NCI-H1092 treated with DMSO at 0.1 percent for 48 hours (cell line): ENCODE data around the gene PDE6H.

ENCODE experiments used
- DNase-seq: peaks from one replicate; lab custom pipeline; 2025; lab: John Stamatoyannopoulos, UW

PDE6H gene

DNA sequence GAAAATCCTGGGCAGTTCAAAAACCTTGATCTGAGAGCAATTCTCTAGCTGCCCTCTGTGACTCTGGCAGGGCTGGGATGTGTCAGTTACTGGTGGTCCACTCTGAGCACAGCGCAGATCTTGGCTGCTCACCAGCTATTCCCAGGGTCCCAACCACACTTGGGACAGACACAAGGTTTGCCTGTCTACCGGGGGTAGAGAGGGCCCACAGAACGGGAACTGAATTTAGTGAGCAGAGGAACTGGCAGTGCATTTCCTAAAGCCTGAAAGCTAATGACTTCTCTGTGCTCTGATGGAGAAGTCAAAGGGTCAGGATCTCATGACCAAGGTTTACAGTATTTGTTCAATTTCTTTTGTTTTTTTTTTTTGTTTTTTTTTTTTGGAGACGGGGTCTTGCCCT, 2.6 kb downstream of the PDE6H start:
- DNase-seq = no peak

DNA sequence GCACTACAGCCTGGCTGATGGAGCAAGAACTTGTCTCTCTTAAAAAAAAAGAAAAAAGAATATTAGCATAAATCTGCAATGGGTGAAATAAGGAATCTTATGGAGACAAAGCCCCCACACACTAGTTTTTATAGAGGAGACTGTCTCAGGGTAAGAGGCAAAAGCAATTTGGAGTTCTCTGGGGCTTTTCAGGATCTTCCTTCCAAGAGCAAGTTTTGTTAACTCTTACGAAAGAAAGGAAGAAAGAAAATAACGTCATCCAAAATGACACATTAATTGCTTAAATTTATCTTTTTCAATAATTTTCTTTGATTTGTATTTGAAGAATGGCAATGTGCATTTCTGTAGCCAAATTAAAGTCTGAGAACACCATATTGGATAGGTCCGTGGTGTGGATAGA, 3.8 kb downstream of the PDE6H start:
- DNase-seq = no peak

DNA sequence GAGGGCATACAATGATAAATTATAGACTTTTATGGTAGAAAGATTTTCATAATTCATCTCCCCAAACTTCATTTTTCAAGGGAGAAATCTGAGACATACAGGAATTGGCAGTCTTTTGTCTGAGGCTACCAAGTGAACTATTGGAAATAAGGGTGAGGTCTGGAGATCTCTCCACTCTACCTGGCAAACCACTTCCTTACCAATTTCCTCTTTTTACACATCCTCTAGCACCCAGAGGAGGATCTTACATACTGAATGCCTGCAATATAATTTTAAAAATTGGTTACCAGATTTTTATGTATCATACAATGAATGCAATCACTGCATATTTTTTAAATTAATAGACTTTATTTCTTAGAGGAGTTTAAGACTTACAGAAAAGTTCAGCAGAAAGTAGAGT, 6.6 kb downstream of the PDE6H start:
- no peak for DNase-seq

DNA sequence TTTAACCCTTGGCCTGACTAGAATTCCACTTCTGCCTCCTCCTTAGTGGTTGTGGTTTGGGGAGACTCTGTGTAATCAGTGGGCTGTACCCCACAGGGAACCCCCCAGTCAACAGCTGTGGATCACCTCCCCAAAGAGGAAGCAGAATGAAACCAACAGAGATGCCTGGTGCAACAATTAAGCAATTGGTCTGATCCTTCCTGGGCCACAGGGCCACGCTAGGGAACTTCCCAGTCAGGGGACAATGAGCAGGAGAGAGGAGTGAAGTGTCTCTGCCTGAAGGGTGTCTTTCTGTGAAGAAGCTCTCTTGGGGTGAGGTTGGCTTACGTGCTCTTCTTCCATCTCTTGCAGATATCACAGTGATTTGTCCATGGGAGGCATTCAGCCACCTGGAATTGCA, 8.2 kb downstream of the PDE6H start:
- no peak for DNase-seq

DNA sequence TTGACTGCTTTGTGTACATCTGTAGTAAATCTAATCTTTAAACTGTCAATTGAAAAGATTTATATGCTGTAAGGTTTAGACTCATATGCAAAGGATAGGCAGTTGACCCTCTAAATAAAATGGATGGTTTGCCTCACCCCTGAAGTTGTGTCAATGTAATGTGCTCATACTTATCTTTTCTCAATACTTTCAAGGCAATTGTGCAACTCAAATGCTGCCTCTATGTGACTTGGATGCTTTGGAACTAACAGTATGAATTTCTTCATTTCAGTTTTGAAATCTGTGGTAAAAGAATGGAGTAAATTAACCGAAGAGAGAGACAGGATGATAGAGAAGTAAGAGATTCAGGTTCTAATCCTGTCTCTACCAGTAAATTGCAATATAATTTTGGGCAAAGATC, 9.7 kb downstream of the PDE6H start:
- no peak for DNase-seq

DNA sequence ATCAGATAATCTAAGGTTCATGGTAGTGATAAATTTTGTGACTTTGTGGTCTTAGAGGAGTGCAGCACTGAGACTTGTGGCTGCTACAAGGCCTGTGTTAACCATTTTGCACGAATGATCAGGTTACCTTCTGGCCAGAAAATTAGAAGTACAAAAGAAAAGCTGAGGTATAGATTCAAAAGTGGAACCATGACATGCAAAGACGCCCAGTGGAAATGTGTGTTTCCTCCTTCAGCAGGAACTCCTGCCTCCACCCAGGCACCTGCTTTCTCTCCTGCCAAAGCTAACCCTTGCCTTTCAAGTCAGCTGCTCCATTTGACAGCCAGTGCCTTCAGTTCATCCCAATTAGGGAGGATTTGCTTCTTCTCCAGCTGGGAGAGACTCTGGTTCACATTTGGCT, 10.1 kb downstream of the PDE6H start:
- no peak for DNase-seq

DNA sequence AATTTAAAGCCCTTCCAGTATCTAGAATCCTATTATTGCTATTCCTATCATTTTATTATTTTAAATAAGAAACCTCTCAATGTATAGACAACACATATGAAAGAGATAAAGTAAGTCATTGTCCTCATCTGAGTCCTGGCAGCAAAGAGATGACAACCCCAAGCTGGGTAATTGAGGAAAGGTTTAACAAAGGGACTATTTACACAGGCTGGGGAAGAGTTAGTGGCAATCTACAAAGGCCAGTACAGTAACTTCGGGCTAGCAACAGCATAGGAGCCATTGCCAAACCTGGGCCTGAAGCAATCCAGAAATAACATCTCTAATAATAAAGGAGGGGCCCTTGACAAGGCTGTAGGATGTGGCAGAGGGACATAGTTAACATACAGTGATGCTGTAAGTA, 11.2 kb downstream of the PDE6H start:
- DNase-seq = no peak

DNA sequence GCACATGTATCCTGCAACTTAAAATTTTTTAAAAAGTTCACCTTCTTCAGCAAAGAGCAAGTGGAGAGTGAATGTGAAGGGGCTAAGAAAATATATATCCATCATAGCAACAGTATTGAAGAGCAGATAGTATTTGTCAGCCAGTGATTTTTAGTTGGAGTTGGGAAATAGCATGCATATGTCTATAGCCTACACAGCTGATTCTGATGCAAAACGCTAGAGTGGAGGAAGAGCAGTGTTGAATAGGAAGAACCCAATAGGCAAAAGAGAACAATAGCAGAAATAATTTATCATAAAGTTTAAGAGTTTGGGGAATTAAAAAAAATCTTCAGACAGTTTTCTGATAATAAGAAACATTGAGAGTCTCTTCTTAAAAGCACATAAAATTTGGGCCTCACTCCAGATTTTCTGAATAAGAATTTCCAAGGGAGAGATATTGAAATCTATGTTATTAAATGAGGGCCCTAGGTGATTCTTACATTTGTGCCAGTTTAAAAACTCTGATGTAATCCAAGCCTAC, 12.0 kb downstream of the PDE6H start:
- DNase-seq = no peak

DNA sequence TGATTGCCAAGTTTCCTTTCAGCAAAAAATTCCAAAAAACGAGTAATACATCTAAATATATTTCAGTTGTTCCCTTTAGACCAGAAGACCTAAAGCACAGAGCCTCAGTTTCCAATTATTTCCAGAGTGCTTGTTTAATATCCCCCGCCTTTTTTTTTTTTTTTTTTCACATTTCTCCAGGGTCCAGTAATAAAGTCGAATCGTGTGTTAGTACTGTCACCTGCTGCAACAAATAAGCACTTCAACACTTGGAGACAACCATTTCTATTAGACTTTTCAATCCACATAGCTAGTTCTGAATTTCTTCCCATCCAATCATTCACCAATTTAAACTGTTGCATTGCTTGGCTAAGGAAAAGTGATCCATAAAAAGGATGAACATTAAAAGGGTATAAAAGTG, 13.6 kb downstream of the PDE6H start:
- DNase-seq = no peak

DNA sequence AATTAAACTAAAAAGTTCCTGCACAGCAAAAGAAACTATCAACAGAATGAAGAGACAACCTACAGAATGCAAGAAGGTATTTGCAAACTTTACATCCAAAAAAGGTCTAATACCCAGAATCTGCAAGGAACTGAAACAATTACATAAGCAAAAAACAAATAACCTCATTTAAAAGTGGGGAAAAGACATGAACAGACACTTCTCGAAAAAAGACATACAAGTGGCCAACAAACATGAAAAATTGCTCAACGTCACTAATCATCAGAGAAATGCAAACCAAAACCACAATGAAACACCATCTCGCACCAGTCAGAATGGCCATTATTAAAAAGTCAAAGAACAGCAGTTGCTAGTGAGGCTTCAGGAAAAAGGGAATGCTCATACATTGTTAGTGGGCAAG, 15.2 kb downstream of the PDE6H start:
- DNase-seq = no peak

DNA sequence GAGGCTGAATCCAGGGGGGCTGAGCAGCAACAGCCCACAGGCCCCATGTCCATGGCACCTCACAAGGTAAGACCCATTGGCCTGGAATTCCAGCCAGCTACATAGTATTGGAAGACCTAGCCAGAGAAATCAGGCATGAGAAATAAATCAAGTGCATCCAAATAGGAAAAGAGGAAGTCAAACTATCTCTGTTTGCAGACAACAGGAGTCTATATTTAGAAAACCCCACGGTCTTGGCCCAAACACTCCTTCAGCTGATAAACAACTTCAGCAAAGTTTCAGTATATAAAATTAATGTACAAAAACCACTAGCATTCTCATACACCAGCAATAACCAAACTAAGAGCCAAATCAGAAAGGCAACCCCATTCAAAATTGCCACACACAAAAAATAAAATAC, 16.9 kb downstream of the PDE6H start:
- no peak for DNase-seq

DNA sequence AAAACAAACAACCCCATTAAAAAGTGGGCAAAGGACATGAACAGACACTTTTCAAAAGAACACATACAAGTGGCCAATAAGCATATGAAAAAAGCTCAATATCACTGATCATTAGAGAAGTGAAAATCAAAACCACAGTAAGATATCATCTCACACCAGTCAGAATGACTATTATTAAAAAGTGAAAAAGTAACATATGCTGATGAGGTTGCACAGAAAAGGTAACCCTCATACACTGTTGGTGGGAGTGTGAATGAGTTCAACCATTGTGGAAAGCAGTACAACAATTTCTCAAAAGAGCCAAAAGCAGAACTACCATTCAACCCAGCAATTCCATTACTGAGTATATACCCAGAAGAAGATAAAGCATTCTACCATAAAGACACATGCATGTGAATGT, 18.2 kb downstream of the PDE6H start:
- DNase-seq = no peak

DNA sequence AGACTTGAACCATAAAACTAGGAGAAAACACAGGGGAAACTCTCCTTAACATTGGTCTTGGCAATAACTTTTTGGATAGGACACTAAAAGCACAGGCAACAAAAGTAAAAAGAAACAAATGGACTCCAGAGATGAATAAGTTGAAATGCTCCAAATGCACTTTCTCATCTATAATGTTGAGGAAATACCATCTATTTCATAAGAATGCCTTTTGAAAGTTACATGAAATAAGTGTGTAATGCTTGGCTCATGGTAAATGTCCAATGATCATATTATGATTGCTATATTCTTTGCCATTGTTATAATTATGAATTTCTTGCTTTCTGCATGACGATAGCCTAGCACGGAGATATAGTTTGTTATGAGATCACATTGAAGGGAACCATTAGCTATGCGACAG, 19.8 kb downstream of the PDE6H start:
- no peak for DNase-seq

DNA sequence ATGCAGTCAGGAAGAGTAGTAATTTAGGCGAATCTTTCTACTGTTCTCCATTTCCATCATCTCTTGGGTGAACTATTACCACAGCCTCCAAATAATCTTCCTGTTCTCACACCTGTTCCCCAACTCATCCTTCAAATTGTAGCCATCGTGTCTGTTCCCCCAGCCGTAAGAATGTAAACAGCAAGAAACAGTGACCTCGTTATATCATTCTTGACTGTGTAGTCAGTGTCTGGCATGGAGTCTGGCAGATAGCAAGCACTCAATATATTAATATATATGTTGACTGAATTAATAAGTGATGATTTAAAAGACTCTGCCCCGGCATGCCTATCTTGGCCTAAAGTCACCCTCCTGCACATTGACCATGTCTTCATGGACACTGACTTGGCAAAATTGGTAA, 20.3 kb downstream of the PDE6H start:
- DNase-seq = no peak

DNA sequence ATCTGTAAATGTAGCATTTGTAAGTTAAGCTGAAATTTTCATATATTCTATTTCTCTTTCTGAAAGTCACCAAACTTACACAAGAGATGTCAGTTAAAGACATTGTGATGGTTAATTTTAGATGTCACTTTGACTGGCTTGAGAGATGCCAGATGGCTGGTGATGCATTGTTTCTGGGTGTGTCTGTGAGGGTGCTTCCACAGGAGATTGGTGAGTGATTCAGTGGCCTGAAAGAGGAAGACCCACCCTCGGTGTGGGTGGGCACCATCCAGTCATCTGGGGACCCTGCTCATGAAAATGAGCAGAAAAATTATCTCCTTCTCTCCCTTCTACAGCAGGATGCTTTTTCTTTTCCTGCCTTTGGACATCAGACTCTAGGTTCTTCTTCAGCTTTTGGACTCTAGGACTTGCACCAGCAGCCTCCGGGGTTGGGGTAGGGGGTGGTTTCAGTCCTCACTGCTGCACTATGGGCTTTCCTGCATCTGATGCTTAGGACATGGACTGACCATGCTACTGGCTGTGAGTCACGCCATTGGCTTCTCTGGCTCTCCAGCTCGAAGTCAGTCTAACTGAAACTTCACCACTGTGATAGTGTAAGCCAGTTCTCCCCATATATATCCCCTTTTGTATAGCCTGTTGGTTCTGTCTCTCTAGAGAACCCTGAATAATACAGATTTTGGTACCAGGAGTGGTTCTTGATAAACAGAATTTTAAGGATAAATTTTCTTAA, 20.9 kb downstream of the PDE6H start:
- DNase-seq = no peak

DNA sequence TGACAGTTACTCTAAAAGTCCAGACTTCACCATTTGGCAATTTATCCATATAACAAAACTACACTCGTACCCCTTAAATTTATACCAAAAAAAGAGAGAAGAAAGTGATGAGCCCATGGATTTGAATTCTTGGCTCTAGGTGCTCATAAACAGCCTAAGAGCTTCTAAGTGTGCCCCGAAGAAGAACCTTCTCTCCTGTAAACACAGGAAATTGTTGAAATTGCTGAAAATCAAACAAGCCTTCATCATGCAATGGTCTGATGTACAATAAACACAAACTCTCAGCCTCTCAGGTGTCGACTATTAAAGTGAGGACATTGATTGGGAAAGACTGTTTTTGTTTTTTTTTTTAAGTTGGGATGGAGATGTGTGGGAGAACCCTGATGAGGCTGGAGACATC, 21.8 kb downstream of the PDE6H start:
- DNase-seq = no peak

DNA sequence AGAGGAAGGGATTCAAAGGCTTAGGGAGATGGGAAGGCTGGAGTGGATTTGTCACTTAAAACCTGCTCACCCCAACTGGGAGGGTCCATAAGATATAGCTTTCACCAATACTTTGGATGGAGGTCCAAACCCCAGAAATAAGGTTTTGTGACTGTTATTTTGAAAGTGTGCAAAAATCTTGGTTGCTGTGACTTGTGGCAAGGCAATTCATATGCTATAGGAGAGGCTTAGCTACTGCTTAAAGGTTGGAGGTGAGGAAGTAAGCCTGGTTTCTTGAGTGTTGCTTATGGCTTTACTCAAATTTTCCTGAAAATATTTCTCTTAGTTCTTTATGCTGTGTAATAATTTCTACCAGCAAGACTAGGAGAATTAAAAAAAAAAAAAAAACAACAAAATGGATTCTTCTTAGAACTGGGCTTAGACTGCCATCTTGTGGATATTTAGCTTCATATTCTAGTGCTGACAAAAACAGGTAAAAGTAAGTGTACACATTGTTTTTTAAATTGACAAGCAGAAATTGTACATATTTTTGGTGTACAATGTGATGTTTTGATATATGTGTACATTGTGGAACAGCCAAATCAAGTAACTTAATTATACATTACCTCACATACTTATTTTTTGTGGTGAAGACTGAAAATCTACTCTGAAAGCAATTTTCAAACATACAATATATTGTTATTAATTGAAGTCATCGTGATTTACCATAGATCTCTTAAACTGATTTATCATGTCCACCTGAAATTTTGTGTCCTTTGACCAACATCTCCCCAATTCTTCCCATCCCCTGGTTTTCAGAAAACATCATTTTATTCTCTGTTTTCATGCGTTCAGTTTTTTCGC, 23.0 kb downstream of the PDE6H start:
- DNase-seq = peak; percentile 65

DNA sequence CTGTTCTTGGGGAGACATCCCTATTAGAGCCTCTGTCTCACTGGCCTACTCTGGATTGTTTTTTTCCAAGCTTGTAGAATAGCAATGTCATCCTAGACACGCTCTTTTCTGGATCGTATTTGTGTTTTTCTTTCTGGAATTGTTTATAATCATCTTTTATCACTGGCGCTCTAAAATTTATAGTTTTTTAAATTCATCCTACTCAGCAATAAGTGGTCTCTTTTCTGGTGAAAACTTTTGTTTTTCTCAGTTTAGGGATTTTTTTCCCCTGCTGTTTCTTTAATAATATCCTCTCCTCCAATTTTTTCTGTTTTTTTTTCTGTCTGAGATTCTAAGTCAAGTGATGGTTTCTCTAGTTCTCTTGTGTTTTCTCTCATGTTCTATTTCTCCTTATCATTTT, 25.2 kb downstream of the PDE6H start:
- no peak for DNase-seq

DNA sequence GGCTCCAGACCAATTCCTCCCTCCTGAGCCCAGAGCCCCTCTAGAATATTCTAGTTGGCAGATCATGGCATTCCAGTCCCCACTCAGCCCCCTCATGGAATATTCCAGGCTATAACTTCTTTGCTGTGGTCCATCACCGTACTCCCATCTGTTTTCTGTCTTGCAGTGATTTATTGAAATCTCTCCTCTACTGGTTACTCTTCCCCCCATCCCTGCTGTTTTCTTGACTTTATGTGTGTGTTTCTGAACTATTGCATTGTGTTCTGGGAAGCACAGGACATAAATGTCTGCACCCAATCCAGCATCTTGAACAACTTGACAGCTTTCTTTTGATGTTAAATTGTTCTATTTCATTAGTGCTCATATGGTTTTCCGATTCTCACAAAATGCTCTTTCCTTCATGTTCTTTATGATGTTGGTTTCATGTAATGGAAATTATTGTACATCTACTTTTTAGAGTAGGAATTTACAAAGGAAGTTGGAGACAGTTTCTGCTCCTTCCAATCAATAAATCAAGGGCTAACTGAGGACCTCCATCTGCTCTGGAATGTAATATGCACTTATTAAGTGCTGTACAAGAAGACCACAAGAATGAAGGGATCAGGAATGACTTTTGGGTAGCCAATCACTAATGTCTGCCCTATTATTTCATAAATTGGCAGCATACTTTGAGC, 26.3 kb downstream of the PDE6H start:
- DNase-seq = no peak

DNA sequence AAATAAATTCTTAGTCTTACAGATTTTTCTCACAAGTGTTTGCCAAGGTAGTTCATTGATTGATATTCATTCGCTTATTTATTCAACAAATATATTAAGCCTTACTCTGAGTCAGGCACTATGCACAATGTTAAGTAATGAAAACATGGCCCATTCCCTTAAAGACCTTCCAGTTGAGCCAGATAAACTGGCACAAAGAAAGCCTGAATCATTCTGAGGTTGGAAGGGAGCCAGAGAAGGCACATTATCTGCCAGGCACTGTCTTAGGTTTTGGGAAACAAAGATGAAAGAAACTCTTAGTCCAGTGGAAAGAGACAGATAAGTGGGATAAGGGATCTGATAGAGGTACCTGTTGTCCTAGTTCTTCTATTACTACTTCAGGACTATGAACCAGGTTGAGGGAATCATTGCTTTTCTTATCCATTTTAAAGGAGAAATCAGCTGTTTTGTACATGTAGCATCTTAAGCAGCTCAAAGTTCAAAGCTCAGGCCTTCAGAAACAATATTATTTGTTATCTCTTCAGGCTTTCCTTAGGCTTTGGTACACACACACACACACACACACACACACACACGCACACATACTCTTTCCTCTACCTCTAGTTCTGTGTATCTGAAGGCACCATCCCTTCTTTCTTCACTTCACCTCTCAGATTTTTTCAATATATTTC, 27.0 kb downstream of the PDE6H start:
- no peak for DNase-seq

DNA sequence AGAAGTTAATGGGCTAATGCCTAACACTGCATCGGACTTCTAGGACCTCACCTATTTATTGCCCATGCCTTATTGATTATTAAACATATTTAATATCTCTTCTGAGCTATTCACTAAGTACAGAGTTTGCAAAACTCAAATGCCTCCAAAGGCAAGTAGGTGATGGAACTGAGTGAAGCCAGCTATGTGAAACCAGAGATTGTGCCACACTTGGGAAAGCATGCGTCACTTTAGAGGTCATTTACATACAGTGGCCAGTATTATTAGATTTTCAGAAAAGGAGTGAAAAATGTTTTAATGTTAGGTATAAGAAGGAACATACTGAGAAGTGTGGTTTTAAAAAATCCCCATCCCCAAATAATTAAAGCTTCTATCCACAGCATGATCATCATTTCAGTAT, 27.7 kb downstream of the PDE6H start:
- DNase-seq = no peak

DNA sequence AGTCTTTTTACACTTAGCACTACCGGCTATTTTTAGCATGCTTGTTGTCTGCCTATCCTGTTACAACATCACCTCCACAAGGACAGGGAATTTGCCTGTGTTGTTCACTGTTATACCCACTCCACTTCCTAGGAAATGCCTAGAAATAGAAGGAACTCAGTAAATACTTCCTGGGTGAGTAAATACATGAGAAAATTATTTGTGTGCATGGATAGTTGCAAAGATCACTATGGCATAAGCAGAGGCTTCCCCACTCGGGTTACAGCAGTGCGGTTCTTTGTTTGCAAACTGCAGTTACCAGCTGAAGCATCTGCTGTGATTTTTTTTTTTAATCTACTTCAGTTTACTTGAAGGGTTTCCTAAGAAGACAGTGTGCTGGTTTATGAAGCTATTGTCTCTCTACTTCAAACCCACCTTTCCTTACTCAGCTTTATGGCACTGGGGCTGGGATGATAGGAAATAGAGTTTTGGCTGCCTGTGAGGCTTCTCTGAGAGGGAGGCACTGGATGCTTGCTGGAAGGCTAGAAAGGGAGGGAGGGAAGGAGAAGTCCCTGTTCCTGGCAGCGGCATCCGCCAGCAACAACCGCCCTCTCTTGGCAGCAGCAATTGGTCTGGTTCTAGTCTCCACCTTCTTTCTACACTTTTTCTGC, 29.0 kb downstream of the PDE6H start:
- peak; percentile 74 for DNase-seq
